Measurements from ENCODE around the gene SYNE3. TPM values are rescaled to one million over a fixed set of nuclear protein-coding genes. Genes with fewer than 3 reads are reported as not detected.

Gene SYNE3
- total and polyA plus RNA-seq, 2 experiments from 2014 or later: 0.16 to 2.4 TPM

- no peaks in the 10 kb centered on the region for H3K9me2 ChIP-seq (replicated peaks; ENCODE audit: insufficient read depth)
- no peak overlapping the region for H2AFZ ChIP-seq
- H3K4me1 ChIP-seq (ENCODE audit: insufficient read depth): peaks cover 10% of the 10 kb centered on the region
- 86% methylated on average over 17 of the region's 17 CpGs for WGBS (ENCODE audit: low lambda C conversion rate, missing lambda C conversion rate)
- H4K20me1 ChIP-seq (ENCODE audit: insufficient read depth, poor library complexity, severe bottlenecking): no peaks in the 10 kb centered on the region
- TF ChIP-seq EZH2 (IDR thresholded peaks at IDR 0.05; ENCODE audit: borderline replicate concordance) (no peak), CTCF (IDR thresholded peaks at IDR 0.05; ENCODE audit: poor library complexity) (no peak), EZH2phosphoT487 (IDR thresholded peaks at IDR 0.05; ENCODE audit: low read depth, severe bottlenecking, unreplicated experiment) (no peak)
- DNase-seq (ENCODE audit: low spot score): no peak
- H3K36me3 ChIP-seq (replicated peaks; ENCODE audit: insufficient read depth, low read depth): no peaks in the 10 kb centered on the region
- H3K79me2 ChIP-seq: no peaks in the 10 kb centered on the region
- no peaks in the 10 kb centered on the region for H3K9me3 ChIP-seq (ENCODE audit: low read depth)
- H3K4me2 ChIP-seq: no peak overlapping the region
- no peak overlapping the region for H3K4me3 ChIP-seq
- no peaks in the 10 kb centered on the region for H3K27me3 ChIP-seq
- H3K27ac ChIP-seq: no peak overlapping the region
Measured at GRCh38 chr14:95505030-95505589, 11.3 kb downstream of the SYNE3 start.

GRCh38 chr14:95504135-95505029 is 12.1 kb downstream of the SYNE3 start:
- DNase-seq (ENCODE audit: low spot score): no peak
- Histone ChIP-seq H3K4me2 (no peak overlapping the region), H3K27ac (no peak overlapping the region), H3K4me3 (no peak overlapping the region), H3K9me2 (replicated peaks; ENCODE audit: insufficient read depth) (no peaks in the 10 kb centered on the region), H3K9me3 (ENCODE audit: low read depth) (no peaks in the 10 kb centered on the region), H3K36me3 (replicated peaks; ENCODE audit: insufficient read depth, low read depth) (no peaks in the 10 kb centered on the region), H4K20me1 (ENCODE audit: insufficient read depth, poor library complexity, severe bottlenecking) (no peaks in the 10 kb centered on the region), H3K27me3 (no peaks in the 10 kb centered on the region), H3K79me2 (no peaks in the 10 kb centered on the region), H2AFZ (no peak overlapping the region), H3K4me1 (ENCODE audit: insufficient read depth) (peaks cover 18% of the 10 kb centered on the region)
- TF ChIP-seq EZH2 (IDR thresholded peaks at IDR 0.05; ENCODE audit: borderline replicate concordance) (no peak), CTCF (IDR thresholded peaks at IDR 0.05; ENCODE audit: poor library complexity) (no peak), EZH2phosphoT487 (IDR thresholded peaks at IDR 0.05; ENCODE audit: low read depth, severe bottlenecking, unreplicated experiment) (no peak)
- 77% methylated on average over 6 of the region's 6 CpGs for WGBS (ENCODE audit: low lambda C conversion rate, missing lambda C conversion rate)

GRCh38 chr14:95503365-95504134 is 12.9 kb downstream of the SYNE3 start:
- Histone ChIP-seq H3K9me3 (ENCODE audit: low read depth) (no peaks in the 10 kb centered on the region), H3K4me1 (ENCODE audit: insufficient read depth) (peaks cover 21% of the 10 kb centered on the region), H3K36me3 (replicated peaks; ENCODE audit: insufficient read depth, low read depth) (no peaks in the 10 kb centered on the region), H3K9me2 (replicated peaks; ENCODE audit: insufficient read depth) (no peaks in the 10 kb centered on the region), H4K20me1 (ENCODE audit: insufficient read depth, poor library complexity, severe bottlenecking) (no peaks in the 10 kb centered on the region), H3K79me2 (no peaks in the 10 kb centered on the region), H3K27me3 (no peaks in the 10 kb centered on the region), H2AFZ (no peak overlapping the region), H3K4me2 (no peak overlapping the region), H3K4me3 (no peak overlapping the region), H3K27ac (no peak overlapping the region)
- DNase-seq (ENCODE audit: low spot score): no peak
- no peak for TF ChIP-seq EZH2 (IDR thresholded peaks at IDR 0.05; ENCODE audit: borderline replicate concordance)
- no peak for TF ChIP-seq CTCF (IDR thresholded peaks at IDR 0.05; ENCODE audit: poor library complexity)
- TF ChIP-seq EZH2phosphoT487 (IDR thresholded peaks at IDR 0.05; ENCODE audit: low read depth, severe bottlenecking, unreplicated experiment): no peak
- 86% methylated on average over 8 of the region's 8 CpGs for WGBS (ENCODE audit: low lambda C conversion rate, missing lambda C conversion rate)

Measured in hepatocyte (in vitro differentiated cells).